Measurements from ENCODE around the gene MFSD1.

DNA sequence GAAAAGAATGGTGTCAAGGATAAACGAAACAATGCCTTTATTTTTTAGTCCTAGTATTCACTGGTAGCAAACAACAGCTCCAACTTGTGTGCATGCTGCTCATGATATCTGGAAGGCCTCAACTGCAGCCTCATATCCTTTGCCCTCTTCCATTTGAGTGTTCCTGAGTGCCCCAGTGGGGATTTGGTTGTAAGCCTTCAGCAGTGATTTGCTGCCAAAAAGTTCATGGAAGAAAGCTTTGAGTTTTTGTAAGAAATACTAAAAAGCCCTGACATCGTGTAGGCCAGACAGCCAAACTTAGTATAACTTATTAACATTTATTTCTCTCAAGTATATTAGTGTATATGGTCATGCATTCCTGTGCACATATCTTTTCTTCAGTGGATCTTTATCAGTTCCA, 30.0 kb downstream of the MFSD1 start:
- no peak for TF ChIP-seq EZH2 (IDR thresholded peaks at IDR 0.05; ENCODE audit: low read length, missing control alignments)
- TF ChIP-seq, protein P1, sequence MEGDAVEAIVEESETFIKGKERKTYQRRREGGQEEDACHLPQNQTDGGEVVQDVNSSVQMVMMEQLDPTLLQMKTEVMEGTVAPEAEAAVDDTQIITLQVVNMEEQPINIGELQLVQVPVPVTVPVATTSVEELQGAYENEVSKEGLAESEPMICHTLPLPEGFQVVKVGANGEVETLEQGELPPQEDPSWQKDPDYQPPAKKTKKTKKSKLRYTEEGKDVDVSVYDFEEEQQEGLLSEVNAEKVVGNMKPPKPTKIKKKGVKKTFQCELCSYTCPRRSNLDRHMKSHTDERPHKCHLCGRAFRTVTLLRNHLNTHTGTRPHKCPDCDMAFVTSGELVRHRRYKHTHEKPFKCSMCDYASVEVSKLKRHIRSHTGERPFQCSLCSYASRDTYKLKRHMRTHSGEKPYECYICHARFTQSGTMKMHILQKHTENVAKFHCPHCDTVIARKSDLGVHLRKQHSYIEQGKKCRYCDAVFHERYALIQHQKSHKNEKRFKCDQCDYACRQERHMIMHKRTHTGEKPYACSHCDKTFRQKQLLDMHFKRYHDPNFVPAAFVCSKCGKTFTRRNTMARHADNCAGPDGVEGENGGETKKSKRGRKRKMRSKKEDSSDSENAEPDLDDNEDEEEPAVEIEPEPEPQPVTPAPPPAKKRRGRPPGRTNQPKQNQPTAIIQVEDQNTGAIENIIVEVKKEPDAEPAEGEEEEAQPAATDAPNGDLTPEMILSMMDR (conservative IDR thresholded peaks at IDR 0.05 in 1 of 2, IDR thresholded peaks at IDR 0.05 in 1 of 2; ENCODE audit: low read depth in 1 of 2, low read length in 2 of 2) = no peak
